Muscle layer of duodenum (tissue), 2 donors: ENCODE results near the gene ZNF148.
"Not testable (repeated sequence)": the region's sequence is repeated elsewhere in the genome, so short reads cannot be mapped to it uniquely, and the experiment has no call there.

Experiments
- H3K27ac ChIP-seq: one replicate; pipeline ENCODE4 v1.7.0; 2013; ENCODE audit warnings: mild to moderate bottlenecking, low read length
- H3K27me3 ChIP-seq: one replicate; pipeline ENCODE4 v1.7.0; 2013; ENCODE audit warnings: low read depth, mild to moderate bottlenecking, control low read depth, low read length
- H3K36me3 ChIP-seq, 2 donors: one replicate each; pipeline ENCODE4 v1.7.0; 2013; ENCODE audit warnings: low read length in 2 of 2, control low read depth in 1 of 2, mild to moderate bottlenecking in 1 of 2; ENCODE audit not compliant: insufficient read depth in 2 of 2, control insufficient read depth in 1 of 2
- H3K4me1 ChIP-seq, 2 donors: one replicate each; pipeline ENCODE4 v1.7.0; 2013; ENCODE audit warnings: low read length in 2 of 2, mild to moderate bottlenecking in 2 of 2, control low read depth in 1 of 2, moderate library complexity in 1 of 2; ENCODE audit not compliant: insufficient read depth in 2 of 2, control insufficient read depth in 1 of 2
- H3K4me3 ChIP-seq, 2 donors: one replicate each; pipeline ENCODE4 v1.7.0; 2013; ENCODE audit warnings: low read length in 2 of 2, low read depth in 1 of 2, mild to moderate bottlenecking in 1 of 2
- H3K9me3 ChIP-seq, 2 donors: one replicate each; pipeline ENCODE4 v1.7.0; 2013; ENCODE audit warnings: low read length in 2 of 2, control low read depth in 1 of 2, mild to moderate bottlenecking in 1 of 2; ENCODE audit not compliant: control insufficient read depth in 1 of 2
- donor health status: healthy.

Gene ZNF148

DNA sequence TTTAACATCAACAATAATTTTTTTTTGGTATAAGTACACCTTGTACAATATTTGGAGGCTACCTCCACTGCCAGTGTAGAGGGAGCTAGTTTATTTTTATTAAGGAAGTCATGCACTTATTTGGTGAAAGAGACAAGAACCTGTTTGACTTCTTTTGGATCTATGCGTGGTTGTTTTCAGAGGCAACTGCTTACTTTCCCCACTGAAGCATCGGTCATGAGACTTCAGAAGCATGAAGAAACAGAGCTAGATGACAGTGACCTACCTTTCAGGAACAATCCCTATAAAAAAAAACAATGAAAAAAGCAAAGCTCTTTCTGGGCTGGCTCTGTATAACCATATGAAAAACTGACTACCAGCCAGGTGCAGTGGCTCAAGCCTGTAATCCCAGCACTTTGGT is 20.0 kb upstream of the ZNF148 start:
- no peaks in the 10 kb centered on the region for H3K9me3 ChIP-seq
- H3K4me1 ChIP-seq: no peaks in the 10 kb centered on the region
- H3K36me3 ChIP-seq: no peaks in the 10 kb centered on the region
- no peak overlapping the region for H3K4me3 ChIP-seq
- no peak overlapping the region for H3K27ac ChIP-seq
- no peaks in the 10 kb centered on the region for H3K27me3 ChIP-seq

DNA sequence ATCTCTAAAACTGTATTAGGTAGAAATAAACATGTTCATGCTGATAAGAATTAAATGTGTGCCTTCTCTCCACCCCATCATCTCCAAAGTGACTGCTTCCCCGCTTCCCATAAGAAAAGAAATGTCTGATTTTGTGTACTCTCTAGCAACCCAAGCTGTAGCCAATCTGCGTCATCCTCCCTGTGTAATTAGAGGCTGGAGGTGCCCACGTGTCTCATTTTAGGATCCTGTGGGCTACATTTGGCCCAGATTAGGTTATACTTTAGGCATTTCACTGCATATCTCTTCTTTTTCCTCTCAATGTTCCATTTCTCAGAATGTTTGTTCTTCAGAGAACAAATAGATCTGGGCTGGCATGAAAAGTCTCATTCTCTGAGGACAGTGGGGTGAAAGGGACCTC is 19.3 kb upstream of the ZNF148 start:
- H3K36me3 ChIP-seq: no peaks in the 10 kb centered on the region
- no peaks in the 10 kb centered on the region for H3K4me1 ChIP-seq
- H3K27me3 ChIP-seq: no peaks in the 10 kb centered on the region
- no peak overlapping the region for H3K4me3 ChIP-seq
- no peaks in the 10 kb centered on the region for H3K9me3 ChIP-seq
- H3K27ac ChIP-seq: no peak overlapping the region

DNA sequence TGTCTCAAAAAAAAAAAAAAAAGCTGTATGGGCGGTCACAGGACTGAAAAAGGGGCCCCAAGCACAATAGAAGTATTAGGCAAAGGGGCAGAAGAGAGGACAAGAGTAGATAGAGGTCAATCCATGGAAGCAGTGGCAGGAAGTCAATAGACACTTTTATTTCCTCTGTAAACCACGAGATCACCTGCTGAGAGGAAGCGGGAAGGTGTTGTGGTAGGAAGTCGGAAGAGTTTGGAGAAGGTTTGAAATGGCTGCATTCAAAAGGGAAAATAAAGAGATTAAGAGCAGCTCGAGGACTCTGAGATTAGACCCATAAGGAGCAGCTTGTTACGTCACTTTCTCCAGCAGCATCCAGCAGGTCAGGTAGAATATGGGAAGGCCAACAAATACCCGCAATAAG is 14.2 kb upstream of the ZNF148 start:
- Histone ChIP-seq H3K4me3 (no peak overlapping the region), H3K9me3 (no peaks in the 10 kb centered on the region), H3K27ac (no peak overlapping the region), H3K27me3 (no peaks in the 10 kb centered on the region), H3K4me1 (no peaks in the 10 kb centered on the region), H3K36me3 (no peaks in the 10 kb centered on the region)

DNA sequence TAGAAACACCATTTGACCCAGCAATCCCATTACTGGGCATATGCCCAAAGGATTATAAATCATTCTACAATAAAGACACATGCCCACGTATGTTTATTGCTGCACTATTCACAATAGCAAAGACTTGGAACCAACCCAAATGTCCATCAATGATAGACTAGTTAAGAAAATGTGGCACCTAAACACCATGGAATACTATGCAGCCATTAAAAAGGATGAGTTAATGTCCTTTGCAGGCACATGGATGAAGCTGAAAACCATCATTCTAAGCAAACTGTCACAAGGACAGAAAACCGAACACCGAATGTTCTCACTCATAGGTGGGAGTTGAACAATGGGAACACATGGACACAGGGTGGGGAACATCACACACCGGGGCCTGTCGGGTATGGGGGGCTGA is 13.2 kb upstream of the ZNF148 start:
- H3K27me3 ChIP-seq, H3K27ac ChIP-seq, H3K36me3 ChIP-seq, H3K4me3 ChIP-seq, H3K9me3 ChIP-seq, H3K4me1 ChIP-seq: not testable (repeated sequence)

DNA sequence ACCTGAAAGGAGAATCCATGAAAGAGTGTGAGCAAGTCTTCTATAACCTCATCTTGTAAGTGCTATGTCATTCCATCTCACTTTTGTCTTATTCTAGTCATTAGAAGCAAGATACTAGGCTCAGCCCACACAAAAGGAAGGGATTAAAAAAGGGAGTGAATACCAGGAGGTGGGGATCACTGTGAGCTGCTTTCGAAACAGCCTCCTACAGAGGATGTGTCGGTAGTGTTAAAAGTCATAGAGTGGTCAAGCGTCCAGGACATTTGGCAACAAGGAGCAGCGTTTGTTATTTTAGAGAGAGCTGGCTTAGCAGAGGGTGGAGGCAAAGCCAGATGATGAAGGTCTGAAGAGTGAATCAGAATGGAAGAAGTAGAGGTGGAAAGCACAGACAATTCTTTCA is 11.7 kb upstream of the ZNF148 start:
- Histone ChIP-seq H3K36me3 (no peaks in the 10 kb centered on the region), H3K4me1 (no peaks in the 10 kb centered on the region), H3K27me3 (no peaks in the 10 kb centered on the region), H3K9me3 (no peaks in the 10 kb centered on the region), H3K27ac (no peak overlapping the region), H3K4me3 (no peak overlapping the region)

DNA sequence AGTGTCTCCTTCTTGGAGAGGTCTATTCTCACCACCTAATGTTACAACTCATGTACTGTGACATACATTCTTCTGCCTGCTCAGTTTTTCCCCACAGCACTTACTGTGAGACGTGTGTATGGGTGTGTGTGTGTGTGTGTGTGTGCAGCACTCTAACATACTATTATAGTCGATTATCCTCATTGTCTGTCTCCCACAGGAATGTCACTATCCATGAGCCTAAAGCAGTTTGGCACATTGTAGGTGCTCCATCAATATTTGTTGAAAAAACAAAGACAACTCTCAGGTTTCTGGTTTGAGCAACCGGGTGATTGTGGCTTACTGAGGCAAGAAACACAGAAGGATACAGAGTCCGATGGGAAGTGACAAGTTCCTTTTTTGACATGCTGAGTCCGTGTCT is 8.6 kb upstream of the ZNF148 start:
- Histone ChIP-seq H3K27me3 (no peaks in the 10 kb centered on the region), H3K36me3 (no peaks in the 10 kb centered on the region), H3K4me1 (no peaks in the 10 kb centered on the region), H3K9me3 (no peaks in the 10 kb centered on the region), H3K27ac (no peak overlapping the region), H3K4me3 (no peak overlapping the region)

DNA sequence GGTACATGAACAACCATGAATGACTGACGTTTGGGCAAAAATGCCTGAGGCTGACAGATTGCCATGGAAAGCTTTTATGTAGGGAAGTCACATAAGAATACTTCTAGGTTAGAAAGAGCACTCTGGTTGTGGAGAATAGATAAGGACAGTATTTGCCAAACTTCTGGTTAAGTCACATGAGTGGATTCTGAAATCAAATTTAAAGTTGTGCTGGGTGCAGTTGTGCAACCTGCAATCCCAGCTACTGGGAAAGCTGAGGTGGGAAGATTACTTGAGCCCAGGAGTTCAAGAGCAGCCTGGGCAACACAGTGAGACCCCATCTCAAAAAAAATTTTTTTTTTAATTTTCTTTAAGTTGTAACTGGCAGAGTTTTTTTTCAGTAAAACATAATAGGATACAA is 7.2 kb upstream of the ZNF148 start:
- no peaks in the 10 kb centered on the region for H3K4me1 ChIP-seq
- no peak overlapping the region for H3K4me3 ChIP-seq
- no peaks in the 10 kb centered on the region for H3K36me3 ChIP-seq
- no peak overlapping the region for H3K27ac ChIP-seq
- H3K27me3 ChIP-seq: no peaks in the 10 kb centered on the region
- no peaks in the 10 kb centered on the region for H3K9me3 ChIP-seq

DNA sequence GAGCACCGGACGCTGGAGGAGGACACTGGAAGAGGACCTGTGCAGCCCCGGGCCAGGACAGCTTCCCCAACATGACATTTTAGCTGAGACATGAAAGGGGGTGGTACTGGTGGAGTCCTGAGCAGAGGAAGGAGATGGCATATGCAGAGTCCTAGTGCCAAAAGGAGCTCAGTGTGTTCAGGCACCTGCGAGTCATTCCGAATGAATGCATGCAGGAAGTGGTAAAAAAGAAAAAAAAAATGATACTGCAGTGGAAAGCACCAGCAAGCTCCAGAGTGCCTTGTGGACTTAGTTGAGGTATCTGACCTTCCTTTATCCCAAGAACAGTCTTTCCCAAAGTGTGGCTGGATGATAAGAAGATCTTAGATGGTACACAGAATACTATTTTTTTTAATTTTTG is 6.6 kb upstream of the ZNF148 start:
- H3K9me3 ChIP-seq: no peaks in the 10 kb centered on the region
- H3K4me1 ChIP-seq: no peaks in the 10 kb centered on the region
- H3K27ac ChIP-seq: no peak overlapping the region
- H3K36me3 ChIP-seq: no peaks in the 10 kb centered on the region
- no peak overlapping the region for H3K4me3 ChIP-seq
- H3K27me3 ChIP-seq: no peaks in the 10 kb centered on the region

DNA sequence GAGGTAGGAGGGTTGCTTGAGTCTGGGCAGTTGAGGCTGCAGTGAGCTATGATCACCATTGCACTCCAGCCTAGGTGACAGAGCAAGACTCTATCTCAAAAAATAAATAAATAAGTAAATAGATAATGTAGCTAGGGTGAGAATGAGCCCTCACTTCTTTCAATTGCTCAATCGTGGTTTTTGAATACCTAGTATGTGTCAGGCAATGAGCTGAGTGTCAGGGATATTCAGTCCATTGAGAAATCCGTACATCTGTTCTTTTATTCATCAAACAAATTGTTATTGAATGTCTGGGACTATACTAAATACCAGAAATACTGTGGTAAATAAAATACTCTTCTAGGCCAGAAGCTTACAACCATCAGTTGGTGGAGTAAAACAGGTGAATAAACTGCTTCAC is 6.2 kb upstream of the ZNF148 start:
- Histone ChIP-seq H3K9me3 (no peaks in the 10 kb centered on the region), H3K36me3 (no peaks in the 10 kb centered on the region), H3K4me3 (no peak overlapping the region), H3K27ac (no peak overlapping the region), H3K27me3 (no peaks in the 10 kb centered on the region), H3K4me1 (no peaks in the 10 kb centered on the region)

DNA sequence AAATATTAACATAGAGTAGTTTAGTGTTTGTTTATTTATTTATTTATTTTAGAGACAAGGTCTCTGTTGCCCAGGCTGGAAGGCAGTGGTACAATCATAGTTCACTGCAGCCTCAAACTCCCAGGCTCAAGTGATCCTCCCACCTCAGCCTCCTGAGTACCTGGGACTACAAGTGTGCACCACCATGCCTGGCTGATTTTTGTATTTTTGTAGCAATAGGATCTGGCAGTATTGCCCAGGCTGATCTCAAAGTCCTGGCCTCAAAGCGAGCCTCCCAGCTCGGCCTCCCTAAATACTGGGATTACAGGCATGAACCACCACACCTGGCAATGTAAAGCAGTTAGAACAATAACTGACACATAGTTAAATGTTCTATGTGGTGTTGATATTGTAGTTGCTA is 4.4 kb upstream of the ZNF148 start:
- H3K4me3 ChIP-seq: no peak overlapping the region
- peaks cover 0 to 5% of the 10 kb centered on the region in 2 donors for H3K4me1 ChIP-seq
- no peaks in the 10 kb centered on the region for H3K27me3 ChIP-seq
- H3K9me3 ChIP-seq: no peaks in the 10 kb centered on the region
- no peaks in the 10 kb centered on the region for H3K36me3 ChIP-seq
- H3K27ac ChIP-seq: no peak overlapping the region

DNA sequence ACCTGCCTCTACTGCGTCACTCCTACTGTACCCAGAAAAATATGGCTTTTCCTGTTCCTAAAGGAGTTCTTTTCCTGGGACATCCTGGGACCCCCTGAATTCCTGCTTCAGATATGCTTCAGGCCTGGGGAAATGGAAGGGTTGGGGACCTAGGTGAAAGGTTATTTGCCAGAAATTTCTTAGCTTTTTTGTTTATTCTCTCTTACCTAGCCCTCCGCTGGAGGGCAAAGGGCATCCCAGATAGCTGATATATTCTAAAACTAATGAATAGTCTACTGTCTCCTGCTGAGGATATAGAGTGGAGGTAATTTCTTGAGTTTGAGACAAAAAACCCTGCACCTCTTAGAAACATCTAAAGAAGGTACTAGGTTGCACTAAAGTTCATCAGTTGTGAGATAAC is 3.6 kb upstream of the ZNF148 start:
- H3K36me3 ChIP-seq: no peaks in the 10 kb centered on the region
- no peaks in the 10 kb centered on the region for H3K9me3 ChIP-seq
- peaks cover 6% of the 10 kb centered on the region in 2 donors for H3K4me1 ChIP-seq
- no peak overlapping the region for H3K4me3 ChIP-seq
- no peak overlapping the region for H3K27ac ChIP-seq
- no peaks in the 10 kb centered on the region for H3K27me3 ChIP-seq

DNA sequence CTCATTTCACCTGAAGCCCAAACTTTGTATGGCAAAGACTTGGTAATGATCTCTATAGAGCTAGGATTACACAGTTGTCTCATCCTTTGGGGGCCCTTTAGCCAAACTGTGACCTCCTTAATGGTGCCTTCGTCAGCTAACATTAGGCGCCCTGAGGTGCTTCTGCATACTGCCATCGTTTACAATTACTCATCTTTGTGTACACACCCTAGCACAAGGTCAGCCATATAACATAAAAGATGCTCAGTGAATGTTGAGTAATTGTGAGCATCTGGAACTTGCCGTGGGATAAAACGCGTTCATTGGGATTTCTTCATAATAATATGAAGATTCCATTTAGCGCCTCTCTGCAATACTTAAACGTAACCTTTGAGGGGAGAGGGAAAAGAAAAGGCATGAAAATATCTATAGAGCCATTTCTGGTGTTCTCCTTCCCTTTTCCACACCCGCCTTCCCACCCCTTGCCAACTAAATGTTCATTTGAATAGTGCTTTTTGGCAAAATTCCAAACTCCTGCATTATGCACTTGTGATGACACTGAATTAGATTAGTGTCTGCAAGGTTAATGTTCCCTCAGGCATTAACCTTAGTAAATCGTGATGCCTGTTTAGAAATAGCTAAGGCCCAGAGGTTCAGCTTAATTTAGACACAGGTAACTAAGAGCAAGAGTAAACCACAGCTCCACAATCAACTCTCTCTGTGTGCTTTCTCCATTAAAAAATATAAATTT is 990 bp upstream of the ZNF148 start:
- peak overlapping the region; percentile 90 for H3K27ac ChIP-seq
- H3K4me3 ChIP-seq: peak overlapping the region; percentile 82 to 91
- H3K4me1 ChIP-seq: peaks cover 10 to 14% of the 10 kb centered on the region in 2 donors
- H3K36me3 ChIP-seq: no peaks in the 10 kb centered on the region
- H3K9me3 ChIP-seq: no peaks in the 10 kb centered on the region
- H3K27me3 ChIP-seq: no peaks in the 10 kb centered on the region
